Measurements from ENCODE around the gene MEIOB.
A peak's percentile ranks its signal among the peaks of the same experiment; 100 is the strongest.
"Not testable (repeated sequence)": the region's sequence is repeated elsewhere in the genome, so short reads cannot be mapped to it uniquely, and the experiment has no call there.

MEIOB gene

GRCh38 chr16:1906846-1907165 lies 34.8 kb upstream of the MEIOB start:
- no peak for DNase-seq (ENCODE audit: low spot score)

DNA sequence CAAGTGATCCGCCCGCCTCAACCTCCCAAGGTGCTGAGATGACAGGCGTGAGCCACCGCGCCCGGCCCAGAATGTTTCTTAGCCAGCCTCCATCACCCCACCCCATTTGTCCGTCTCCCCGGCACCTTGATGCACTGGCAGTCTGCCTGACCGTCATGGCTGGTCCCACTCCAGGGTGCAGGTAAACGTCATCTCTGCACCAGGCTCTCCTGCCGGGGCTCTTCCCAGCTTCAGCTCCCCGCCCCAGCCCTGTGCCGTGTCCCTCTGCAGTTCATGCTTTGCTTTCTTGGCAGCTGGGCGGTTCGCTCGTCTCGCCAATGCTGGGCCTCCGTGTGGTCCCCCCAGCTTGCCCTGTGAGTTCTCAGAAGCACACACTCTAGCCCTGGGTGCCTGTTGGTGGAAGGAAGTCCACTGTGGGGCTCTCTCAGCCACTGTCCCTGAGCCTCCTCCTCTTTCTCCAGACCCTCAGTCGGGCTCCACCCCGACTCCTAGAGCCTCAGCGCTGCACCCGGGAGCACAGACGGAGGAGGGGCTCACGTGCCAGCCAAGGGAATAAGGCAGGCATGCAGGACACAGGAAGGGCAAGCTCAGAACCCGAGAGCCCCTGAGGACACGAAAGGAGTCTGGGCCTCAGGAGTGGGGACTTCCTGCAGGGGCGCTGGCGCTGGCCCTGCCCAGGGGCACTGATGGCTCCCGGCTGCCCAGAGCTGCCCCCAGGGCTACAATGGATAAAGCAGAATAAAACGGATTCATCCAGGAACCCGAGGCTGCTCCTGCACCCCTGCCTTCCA lies 34.3 kb upstream of the MEIOB start:
- no peak for DNase-seq (ENCODE audit: low spot score)

- no peak for DNase-seq (ENCODE audit: low spot score)
Measured at GRCh38 chr16:1903845-1904840, 32.2 kb upstream of the MEIOB start.

DNA sequence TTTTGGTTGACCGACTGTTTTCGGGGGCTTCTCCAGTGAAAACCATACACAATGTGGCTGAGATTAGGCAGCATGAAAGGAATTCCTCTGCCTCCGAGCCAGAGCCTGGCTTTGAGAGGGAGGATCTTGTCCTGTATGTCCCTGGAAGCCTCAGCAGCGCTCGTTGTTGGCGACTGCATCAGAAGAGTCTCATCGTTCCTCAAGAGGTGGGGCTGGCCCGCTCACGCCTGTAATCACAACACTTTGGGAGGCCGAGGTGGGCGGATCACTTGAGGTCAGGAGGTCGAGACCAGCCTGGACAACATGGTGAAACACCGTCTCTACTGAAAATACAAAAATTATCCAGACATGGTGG lies 31.2 kb upstream of the MEIOB start:
- DNase-seq (ENCODE audit: low spot score) = no peak

DNA sequence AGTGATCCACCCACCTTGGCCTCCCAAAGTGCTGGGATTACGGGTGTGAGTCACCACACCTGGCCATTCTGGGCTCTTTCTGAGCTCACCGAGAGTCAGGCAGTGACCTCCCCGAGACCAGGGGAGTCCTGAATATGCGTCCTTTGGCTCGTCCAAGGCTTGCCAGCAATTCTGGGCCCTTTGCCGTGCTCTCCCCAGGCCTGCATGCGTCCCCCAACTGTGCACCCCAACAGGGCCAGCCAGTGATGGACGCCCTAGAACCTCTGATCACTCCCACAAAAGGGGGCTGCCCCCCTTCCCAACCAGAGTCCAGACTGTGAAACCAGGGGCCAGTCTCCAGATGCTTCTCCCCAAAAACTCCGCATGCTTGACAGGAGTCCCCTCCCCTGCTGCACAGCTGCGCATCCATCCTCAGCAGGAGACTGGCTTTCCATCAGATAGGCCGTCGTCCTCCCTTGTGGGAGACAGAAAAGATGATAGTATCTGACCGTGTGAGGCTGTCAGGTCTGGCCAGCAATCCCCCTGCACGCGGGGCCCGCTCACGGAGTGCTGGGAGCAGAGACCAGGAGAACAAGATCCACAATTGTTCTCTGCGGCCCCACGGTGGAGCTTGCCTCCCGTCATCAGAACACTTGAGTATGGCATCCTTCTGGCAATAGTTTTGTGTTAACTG lies 30.7 kb upstream of the MEIOB start:
- DNase-seq (ENCODE audit: low spot score) = no peak

DNA sequence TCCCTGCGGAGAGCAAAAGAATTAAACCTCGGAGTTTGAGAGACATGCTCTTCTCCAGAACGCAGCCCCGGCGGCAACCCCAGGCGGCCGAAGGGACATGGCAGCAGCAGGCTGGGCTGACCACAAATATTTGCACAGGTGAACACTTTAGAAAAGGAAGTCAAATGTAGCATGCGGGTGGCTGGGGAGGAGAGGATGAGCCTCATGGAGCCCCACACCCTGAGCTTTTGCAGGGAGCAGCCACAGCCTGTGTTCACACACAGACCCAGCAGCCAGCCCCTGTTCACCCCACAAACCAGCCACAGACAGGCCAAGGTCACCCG lies 28.4 kb upstream of the MEIOB start:
- DNase-seq (ENCODE audit: low spot score) = no peak

DNA sequence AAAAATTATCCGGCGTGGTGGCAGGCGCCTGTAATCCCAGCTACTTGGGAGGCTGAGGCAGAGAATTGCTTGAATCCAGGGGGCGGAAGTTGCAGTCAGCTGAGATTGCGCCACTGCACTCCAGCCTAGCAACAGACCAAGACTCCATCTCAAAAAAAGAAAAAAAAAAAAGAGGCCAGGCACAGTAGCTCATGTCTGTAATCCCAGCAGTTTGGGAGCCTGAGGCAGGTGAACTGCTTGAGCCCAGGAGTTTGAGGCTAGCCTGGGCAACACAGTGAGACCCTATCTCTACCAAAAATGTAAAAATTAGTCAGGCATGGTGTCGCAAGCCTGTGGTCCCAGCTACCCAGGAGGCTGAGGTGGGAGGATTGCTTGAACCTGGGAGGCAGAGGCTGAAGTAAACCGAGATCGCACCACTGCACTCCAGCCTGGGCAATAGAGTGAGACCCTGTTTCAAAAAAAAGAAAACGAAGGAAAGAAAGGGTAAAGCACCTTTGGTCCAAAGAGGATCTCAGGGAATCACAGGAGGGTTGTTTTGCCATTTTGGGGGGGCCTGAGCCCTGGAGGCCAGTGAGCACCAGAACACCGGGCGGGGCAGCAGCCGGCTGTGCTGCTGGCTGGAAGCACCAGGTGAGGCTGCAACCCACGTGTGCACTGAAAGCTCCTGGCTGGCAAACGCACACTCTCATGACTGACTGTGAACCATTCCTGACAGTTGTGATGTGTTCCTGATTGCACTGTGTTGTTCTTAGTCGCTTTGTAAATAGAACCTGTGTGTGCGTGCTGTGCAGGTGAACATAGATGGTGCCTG lies 27.9 kb upstream of the MEIOB start:
- DNase-seq (ENCODE audit: low spot score) = no peak

DNA sequence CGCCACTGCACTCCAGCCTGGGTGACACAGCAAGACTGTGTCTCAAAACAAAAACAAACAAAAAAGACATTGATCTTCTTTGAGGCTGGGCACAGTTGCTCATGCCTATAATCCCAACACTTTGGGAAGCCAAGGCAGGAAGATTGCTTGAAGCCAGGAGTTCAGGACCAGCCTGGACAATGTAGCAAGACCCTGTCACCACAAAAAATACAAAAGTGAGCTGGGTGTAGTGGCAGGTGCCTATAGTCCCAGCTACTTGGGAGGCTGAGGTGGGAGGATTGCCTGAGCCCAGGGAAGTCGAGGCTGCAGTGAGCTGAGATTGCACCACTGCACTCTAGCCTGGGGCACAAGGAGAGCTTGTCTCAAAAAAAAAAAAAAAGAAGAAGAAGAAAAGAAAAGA lies 25.7 kb upstream of the MEIOB start:
- not testable (repeated sequence) for DNase-seq (ENCODE audit: low spot score)

DNA sequence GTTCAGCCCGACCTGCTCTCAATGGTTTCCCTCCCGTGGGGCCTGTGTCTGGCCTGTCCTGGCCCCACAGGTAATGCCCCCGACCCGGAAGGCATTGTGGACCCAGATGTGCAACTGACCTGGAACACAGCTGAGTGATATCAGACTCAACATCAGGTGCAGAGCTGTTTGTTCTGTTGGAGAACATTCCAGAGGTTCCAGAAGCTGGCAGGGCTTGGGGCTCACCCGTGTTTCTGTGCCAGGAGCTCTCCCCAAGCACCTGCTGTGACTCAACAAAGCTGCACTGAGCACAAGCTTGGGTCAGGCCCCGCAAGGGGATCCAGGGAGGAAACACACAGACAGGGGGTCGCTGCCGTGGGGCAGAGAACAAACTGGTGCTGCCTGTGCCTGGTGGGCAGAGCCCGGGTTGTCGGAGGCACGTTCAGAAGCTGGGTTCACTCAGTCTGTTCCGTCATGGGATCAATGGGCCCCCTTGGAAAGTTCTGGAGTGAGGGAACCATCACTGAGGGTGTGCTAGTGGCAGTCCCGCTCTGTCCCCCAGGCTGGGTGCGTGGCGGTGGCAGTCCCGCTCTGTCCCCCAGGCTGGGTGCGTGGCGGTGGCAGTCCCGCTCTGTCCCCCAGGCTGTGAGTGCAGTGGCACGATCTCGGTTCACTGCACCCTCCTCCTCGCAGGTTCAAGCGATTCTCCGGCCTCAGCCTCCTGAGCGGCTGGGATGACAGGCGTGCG lies 24.1 kb upstream of the MEIOB start:
- no peak for DNase-seq (ENCODE audit: low spot score)

DNA sequence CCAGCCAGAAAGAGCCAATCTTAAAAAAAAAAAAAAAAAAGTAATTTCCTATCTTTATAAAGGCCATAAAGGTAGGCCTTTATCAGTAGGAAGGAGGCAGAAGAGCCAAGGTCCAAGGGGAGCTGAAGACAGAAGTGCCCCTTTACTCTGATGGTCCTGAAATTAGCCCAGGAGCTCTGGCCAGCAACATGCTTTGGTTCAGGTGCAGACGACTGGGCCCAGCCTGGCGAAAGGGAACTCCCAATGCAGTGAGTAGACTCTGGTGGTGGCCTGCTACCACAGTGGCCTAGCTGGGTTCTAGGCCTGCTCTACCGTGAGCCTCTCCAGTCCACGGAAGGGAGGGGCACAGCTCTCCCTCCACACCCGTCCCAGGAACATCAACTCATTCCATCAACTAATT lies 23.1 kb upstream of the MEIOB start:
- DNase-seq (ENCODE audit: low spot score) = no peak

GRCh38 chr16:1890708-1891050 lies 18.7 kb upstream of the MEIOB start:
- no peak for DNase-seq (ENCODE audit: low spot score)

DNA sequence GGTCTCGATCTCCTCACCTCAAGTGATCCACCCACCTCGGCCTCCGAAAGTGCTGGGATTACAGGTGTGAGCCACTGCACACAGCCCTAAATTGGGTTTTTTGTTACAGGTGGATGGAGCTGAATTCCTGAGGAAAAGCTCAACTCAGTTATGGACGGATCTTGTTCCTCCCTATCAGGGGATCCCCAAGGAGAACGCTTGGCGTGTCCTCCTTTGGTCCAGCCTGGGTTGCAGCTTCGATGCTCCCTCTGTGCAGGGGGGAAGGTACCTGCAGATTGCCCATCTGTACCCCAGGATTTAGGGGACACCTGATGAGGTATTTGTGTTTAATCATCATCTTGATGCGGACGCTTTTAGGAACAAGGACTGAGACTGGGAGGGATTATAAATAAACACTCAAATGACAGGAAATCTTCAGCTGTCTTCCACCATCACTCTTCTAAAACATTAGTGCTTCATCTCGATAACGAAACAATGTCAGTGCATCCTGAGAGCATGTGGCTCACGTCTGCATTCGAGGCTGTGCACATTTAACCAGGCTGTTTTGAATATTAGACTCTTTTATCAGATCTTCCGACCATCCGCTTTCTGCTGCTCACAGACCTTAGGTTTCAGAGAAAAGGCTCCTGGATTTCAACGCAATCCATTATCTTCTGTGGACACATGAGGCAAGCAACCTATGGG lies 18.2 kb upstream of the MEIOB start:
- DNase-seq (ENCODE audit: low spot score) = no peak

DNA sequence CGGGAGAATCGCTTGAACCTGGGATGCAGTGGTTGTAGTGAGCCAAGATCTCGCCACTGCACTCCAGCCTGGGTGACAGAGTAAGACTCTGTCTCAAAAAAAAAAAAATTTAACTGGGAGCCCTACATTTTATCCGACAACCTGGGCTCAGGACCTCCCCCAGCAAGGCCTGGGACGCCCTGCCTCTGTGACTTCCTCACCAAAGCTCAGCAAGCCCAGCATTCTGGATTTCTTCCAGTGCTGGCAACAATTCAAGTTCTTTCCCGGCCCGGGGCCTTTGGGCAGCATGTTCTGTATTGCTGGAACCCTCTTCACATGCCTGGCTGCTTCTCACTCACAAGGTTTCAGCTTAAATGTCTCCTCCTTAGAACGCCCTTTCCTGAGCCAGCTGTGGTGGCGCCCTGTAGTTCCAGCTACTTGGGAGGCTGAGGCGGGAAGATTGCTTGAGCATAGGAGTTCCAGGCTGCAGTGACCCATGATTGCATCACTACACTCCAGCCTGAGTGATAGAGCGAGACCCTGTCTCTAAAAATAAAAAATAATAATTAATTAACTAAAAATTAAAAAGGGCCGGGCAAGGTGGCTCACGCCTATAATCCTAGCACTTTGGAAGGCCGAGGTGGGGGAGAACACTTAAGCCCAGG lies 15.9 kb upstream of the MEIOB start:
- peak; percentile 18 for DNase-seq (ENCODE audit: low spot score)

DNA sequence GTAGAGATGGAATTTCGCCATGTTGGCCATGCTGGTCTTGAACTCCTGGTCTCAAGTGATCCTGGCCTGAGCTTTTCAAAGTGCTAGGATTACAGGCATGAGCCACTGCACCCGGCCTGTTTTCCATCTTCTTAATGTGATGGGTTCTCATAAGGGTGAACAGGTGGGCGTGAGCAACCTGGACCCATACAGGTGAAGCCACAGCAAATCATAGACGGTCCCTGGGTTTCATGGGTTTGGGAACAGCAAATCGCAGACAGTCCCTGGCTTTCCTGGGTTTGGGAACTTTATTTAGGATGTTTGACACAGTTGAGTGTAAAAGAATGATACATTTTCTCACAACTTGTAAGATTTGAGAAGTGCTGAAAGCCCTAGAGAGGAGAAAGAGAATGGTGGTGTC lies 12.9 kb upstream of the MEIOB start:
- DNase-seq (ENCODE audit: low spot score) = no peak

DNA sequence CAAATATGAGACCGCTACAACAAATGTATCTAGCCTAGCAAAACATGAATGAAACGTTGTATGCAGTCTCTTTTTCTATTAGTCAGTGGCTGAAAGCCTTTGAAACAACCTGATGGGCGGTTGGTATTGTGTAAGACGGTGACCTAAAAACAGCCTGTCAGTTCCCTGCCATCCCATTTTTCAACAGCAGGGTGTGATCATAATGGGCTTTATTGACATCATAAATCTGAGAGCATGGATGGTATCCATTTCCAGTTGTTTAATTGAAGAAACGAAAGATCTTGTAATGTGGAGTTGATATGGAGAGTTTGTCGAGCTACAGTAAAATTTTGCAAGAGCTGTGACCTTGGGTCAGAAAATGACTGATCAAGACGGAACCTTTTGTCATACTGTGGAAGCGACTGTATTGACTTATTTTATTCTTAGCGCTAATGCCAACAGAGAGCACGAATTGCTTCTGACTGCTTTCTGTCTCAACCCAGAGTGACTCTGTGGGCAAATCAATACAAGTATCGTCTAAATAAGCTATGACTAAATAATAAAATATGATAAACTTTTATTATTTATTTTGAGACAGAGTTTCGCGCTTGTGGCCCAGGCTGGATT lies 12.3 kb upstream of the MEIOB start:
- no peak for DNase-seq (ENCODE audit: low spot score)

GRCh38 chr16:1881172-1881571 lies 9.2 kb upstream of the MEIOB start:
- DNase-seq (ENCODE audit: low spot score) = not testable (repeated sequence)

DNA sequence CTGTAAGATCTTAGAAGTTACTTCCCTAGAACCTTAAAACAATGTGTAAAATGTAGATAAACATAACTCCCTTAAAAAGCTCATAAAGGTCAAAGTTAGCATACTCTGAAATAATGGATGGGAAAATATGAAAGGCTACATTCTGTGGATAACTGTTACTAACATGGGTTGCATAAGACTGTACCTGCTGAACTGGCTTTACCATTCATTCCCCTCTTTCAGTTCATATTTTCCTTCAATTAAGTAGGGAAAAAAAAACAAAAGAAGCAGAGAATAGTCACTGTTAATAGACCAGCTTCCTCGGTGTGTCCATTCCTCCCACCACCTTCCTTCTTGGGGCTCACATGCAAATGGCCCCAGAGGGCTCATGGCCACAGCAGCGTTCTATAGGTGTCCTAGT lies 7.5 kb upstream of the MEIOB start:
- DNase-seq (ENCODE audit: low spot score) = no peak

DNA sequence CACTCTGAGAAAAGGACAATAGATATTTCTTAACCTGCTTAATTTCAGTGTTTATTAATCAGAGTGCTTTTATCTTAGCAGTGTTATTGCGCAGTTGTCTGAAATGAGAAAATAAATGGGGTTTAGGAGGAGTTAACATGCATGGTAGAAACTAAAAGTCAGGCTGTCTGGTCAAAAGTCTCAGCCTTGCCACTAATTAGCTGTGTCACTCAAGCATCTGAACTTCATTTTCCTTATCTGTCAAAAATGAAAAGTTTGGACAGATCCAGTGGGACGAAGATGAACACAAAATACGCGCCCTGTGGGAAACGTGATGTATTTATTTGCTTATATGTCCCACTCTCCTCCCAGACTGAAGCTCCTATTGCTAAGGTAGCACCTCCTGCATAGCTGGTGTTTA lies 6.3 kb upstream of the MEIOB start:
- no peak for DNase-seq (ENCODE audit: low spot score)

GRCh38 chr16:1877804-1878203 lies 5.8 kb upstream of the MEIOB start:
- no peak for DNase-seq (ENCODE audit: low spot score)

DNA sequence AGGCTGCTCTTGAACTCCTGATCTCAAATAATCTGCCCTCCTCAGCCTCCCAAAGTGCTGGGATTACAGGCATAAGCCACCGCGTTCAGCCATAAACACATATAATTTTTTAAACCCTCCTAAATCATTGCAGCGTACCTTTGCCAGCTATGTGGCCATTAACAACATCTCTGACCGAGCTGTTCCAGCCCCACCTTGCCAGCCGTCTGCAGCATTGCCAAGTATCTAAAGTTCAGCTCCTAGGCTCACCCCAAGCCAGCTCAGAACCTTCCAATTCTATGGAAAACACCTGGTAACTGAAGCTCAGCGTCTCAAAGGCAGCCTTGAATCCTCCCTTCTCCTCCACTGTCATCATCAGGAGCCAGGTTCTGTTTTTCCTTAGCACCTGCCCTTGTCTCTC lies 5.1 kb upstream of the MEIOB start:
- no peak for DNase-seq (ENCODE audit: low spot score)
